Measurements from ENCODE around the gene KANTR.

The KANTR gene

DNA sequence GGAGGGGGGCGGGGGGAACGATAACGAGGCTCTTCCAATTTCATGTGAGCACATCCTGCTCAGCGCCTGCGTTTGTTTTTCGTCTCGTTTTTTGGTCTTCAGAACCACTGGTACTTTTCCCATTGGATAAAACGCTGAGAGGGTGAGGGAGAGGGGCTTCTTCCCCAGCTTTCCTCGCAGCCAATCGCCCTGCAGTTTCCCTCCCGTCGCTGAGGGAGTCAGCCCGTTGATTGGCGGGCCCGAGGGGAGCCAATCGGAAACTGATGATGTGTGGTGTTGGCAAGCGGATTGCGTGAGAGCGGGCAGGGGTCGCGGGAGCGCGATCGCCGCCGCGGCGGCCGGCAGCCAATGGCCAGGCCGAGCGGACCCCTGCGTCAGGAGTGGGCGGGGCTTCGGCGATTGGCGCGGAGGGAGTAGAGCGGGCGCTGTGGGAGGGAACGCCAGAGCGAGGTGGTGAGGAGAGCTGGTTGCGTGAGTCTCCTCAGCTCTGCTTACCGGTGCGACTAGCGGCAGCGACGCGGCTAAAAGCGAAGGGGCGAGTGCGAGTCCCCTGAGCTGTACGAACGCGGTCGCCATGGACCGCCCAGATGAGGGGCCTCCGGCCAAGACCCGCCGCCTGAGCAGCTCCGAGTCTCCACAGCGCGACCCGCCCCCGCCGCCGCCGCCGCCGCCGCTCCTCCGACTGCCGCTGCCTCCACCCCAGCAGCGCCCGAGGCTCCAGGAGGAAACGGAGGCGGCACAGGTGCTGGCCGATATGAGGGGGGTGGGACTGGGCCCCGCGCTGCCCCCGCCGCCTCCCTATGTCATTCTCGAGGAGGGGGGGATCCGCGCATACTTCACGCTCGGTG, 11.8 kb upstream of the KANTR start, which contains the start of gene TSPYL2:
Gene TSPYL2, plus strand, starts transcription at position 443 of the 848 bp plus-strand sequence. Its CDS starts 132 bp downstream, at position 575.
- peak; percentile 97 for DNase-seq

DNA sequence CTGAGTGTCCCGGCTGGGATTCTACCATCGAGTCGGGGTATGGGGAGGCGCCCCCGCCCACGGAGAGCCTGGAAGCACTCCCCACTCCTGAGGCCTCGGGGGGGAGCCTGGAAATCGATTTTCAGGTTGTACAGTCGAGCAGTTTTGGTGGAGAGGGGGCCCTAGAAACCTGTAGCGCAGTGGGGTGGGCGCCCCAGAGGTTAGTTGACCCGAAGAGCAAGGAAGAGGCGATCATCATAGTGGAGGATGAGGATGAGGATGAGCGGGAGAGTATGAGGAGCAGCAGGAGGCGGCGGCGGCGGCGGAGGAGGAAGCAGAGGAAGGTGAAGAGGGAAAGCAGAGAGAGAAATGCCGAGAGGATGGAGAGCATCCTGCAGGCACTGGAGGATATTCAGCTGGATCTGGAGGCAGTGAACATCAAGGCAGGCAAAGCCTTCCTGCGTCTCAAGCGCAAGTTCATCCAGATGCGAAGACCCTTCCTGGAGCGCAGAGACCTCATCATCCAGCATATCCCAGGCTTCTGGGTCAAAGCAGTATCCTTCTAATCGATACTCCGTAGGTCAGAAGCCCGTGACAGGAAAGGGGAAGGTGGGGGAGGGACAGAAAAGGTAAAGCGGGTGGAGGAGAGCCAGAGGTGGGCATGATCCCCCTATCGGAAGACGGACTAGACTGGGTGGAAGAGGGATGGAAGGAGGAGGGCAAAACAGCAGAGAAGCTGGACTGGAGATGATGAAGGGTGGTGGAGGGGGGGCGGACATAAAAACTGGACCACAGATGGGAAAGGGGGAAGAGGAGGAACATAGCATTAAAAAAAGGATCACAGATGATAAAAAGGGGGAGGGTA, 10.9 kb upstream of the KANTR start:
- no peak for DNase-seq

DNA sequence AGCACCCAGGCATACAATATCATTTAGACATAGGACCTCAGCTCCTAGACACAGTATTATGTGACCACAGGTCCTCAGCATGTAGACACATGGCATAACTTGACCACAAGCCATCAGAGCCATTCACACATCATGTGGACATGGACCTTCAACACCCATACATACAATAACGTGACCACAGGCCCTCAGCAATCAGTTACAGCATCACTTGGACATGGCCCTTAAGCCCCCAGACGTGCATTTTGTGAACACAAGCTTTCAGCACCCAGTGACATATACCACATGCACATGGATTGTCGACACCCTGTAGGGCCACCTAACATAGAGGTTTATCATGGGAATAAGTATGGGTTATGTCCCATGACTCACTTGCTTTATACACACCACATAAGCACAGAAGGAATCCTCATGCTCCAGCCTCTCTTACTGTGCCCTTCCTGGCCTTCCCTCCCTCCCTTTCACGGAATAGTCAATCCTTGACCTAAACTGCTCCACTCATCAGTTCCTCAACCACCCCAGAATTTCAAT, 9.8 kb upstream of the KANTR start:
- DNase-seq, result peak; percentile 31

DNA sequence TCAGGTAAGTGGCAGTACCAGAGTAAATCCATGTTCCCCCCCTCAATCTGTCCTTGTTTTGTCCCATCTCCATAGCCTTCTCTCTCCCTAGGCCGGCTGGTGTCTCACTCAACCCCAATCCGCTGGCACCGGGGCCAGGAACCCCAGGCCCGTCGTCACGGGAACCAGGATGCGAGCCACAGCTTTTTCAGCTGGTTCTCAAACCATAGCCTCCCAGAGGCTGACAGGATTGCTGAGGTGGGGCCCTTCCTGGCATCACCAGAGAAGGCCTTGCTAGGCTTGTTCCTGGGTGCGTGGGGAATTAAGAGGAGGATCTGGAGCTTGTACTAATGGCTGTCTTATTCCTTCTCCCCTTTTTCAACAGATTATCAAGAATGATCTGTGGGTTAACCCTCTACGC, 9.1 kb upstream of the KANTR start:
- peak; percentile 9 for DNase-seq

DNA sequence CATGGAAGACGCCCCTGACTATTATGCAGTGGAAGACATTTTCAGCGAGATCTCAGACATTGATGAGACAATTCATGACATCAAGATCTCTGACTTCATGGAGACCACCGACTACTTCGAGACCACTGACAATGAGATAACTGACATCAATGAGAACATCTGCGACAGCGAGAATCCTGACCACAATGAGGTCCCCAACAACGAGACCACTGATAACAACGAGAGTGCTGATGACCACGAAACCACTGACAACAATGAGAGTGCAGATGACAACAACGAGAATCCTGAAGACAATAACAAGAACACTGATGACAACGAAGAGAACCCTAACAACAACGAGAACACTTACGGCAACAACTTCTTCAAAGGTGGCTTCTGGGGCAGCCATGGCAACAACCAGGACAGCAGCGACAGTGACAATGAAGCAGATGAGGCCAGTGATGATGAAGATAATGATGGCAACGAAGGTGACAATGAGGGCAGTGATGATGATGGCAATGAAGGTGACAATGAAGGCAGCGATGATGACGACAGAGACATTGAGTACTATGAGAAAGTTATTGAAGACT, 8.2 kb upstream of the KANTR start:
- DNase-seq, result peak; percentile 53

DNA sequence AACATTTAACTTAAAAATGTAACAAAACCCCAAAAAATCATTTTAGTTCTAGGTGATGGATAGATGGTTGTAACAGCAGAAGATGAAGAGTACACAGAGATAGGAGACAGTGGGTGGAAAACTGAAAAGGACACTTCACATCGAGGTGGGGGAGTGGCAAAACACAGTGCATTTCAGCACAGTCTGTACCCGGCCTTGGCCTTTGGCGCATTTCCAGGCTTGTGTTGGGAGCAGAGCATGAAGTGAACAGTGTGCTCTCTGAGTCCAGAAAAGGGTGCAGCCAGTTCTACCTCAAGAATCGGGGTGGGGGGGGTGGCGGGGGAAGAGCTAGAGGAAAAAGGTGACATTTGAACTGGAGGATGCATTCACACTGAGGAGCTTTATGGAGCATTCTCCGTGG, 7.5 kb upstream of the KANTR start:
- DNase-seq, result no peak

DNA sequence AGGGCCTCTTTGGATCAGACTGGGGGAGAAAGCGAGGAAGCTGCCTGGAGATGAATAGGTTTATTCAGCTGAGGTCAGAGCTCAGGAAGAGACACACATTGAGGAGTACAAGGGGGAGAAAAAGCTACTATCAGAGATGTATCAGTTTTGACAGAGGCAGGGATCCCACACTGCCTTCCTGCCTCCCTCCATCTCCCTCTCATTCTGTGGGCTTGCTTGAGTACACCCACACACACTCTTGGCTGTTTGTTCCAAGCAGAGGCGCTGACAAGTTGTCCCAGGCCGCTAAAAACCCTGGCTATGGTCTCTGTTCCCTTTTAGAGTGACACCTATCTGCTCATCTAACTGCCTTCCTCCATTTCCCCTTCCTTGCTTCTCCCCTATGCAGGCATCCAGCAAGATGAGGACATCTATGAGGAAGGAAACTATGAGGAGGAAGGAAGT, 6.5 kb upstream of the KANTR start:
- DNase-seq, result peak; percentile 31

DNA sequence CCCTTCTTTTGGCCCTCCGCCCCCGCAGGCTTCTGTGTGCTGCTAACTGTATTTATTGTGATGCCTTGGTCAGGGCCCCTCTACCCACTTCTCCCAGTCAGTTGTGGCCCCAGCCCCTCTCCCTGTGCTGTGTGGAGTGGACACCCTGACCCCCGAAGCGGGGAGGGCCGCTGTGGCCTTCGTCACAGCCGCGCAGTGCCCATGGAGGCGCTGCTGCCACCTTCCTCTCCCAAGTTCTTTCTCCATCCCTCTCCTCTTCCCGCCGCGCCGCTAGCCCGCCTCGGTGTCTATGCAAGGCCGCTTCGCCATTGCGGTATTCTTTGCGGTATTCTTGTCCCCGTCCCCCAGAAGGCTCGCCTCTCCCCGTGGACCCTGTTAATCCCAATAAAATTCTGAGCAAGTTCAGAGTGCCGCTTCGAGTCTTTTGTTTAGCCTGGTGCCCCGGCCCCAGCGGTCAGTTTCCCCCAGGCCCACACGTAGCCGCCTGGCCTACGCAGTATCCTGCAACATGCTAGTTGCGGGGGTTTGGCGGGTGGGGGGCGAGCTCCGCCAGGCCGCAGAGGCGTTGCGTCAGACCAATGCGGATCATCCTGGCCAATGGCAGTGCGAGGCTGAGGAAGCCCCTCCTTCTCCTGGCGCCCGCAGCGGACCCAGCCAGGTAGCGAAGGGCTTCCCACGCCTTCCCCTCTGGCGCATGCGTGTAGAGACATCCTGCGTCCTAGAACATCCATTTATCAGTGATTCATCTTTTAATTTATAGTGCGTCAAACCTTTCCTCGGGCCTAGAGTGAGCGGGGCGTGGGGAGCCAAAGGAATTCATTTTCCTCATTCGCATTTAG, 5.6 kb upstream of the KANTR start:
- peak; percentile 92 for DNase-seq

DNA sequence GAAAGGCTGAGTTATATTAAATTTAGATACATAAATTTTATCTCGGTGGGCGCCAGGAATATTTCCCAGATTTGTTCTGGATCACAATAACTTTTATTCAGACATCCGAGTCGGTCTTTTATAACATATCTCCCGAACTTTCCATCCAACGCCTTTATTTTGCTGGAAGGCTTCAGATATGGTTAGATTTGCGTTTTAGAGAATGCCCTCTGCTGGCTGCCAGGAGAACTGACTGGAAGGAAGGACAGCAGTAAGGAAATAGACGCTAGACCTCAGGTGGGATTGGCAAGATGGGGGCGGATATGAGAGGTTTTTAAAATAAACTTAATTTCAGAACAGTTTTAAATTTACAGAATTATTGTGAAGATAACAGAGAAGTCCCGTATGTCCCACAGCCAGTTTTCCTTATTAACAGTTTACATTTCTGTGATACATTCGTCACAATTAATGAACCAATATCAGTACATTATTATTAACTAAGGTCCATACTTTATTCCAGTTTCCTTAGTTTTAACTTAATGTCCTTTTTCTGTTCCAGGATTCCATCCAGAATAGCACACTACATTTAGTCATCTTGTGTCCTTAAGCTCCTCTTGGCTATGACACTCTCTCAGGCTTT, 4.6 kb upstream of the KANTR start:
- peak; percentile 72 for DNase-seq

DNA sequence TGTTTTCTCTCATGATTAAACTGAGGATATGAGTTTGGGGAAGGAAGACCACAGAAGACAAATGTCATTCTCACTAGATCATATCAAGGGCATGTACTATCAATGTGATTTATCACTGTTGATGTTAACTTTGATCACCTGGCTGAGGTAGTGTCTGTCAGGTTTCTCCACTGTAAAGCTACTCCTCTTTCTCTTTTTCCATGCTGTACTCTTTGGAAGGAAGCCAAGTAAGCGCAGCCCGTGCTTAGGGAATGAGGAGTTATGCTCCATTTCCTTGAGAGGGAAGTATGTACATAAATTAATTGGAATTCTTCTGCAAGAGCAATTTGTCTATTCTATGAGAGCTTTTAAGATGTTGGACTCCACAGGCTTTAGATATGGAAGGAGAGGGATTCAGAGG, 4.0 kb upstream of the KANTR start:
- DNase-seq, result peak; percentile 8

DNA sequence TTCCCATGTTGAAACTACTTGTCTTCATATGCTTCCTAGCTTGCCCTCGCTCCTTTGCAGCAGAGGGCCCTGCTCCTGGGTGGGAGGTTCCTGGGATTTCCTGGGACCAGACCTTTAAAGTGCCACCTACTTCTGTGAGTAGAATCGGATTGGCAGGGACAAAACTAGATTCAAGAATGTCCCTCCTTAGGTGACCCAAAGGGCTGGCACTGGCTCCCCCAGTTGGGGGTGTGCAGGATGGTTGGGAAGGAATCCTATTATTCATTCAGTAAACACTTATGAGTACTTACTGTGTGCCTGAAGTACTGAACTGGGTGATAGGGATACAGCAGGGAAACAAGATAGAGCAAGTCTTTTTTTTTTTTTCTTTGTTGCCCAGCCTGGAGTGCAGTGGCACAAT, 2.6 kb upstream of the KANTR start:
- DNase-seq, result no peak

DNA sequence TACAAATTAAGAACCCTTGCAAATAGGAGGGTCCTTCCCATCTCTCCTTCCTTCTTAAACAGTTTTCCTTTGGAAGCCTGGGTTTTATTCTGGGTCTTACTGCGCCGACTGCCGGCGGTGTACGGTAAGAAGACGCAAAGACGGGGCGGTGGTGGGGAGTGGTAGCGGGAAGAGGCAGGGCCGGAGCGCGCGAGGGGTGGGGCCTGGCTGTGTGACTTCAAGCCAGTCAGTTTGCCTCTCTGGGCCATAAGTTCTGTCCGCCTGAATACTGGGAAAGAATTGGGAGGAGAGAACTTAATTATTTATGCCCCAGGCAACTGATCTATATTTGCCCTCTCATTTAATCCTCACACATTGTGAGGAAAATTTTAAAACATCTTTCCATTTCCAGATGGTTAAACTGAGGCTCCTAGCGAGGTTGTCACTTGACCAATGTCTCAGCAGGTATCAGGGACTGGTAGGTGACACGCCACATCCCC, 726 bp upstream of the KANTR start:
- DNase-seq, result peak; percentile 78

DNA sequence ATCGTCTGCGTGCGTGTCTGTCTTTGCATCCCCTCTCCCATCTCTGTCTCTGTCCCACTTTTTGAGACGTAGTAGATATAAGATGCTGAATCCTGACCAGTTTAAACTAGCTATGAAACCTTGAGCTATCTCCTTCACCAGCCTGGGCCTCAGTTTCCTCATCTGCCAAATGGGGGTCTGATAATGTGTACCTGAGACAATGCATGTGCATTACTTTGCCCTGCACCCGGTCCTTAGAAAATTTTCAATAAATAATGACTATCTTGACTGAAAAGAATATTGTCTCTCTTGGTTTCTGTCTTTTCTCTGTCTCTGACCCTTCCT, 602 bp downstream of the KANTR start:
- DNase-seq, result no peak

DNA sequence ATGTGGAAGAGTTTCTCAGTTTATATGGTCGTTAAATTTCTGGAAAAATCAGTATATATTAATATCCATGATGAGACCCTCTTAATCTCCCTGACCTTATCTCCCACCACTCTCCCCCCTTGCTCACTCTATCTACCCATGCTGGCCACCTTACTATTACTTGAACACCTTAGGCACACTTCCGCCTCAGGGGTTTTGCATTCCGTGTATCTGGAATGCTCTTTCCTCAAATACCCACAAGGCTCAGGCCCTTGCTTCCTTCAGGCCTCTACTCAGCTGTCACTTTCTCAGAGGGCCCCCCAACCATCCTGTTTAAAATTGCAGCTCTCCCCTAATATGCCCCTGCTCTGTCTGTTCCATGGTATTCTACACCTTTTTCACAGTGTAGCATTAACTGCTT, 1.9 kb downstream of the KANTR start:
- no peak for DNase-seq

DNA sequence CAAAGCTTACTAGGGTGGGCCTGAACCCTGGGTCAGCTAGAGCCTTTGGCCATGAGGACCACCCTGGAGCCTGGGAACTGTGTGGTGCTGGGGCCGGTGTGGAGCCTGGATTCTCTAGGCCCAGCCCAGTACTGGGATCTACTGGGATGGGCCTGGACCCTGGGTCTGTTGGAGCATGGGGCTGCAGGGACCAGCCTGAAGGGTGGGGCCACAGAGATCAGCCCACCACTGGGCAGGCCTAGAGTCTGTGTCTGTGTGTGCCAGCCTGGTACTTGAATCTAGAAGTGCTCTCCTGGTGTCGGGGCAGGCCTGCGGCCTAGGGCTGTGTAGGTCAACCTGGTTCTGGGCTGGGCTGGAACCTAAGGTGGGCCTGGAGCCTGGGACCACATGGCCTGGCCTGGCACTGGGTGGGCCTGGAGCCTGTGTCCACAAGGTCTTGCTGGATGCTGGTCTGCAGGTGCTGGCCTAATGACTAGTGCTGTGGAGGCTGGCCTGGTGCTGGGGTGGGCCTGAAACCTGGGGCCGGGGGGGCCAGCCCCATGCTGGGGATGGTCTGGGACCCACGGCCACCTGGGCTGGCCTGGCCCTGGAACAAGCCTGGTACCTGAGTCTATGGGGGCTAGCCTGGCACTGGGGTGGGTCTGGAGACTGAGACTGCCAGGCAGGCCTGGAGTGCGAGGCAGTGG, 21.1 kb downstream of the KANTR start:
- no peak for DNase-seq

DNA sequence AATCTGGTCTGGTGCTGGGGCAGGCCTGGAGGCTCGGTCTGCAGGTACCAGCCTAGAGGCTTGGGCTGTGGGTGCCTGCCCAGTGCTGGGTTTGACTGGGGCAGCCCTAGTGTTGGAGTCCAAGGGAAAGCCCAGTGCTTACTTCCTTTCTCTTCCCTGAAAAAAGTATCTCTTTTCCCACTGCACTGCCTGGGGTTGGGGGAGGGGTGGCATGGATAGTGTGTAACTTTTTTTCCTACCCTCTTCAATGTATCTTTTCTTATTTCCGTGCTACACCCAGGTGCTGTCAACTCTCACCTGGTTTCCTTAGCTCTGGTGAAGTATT, 21.6 kb downstream of the KANTR start:
- DNase-seq, result no peak

DNA sequence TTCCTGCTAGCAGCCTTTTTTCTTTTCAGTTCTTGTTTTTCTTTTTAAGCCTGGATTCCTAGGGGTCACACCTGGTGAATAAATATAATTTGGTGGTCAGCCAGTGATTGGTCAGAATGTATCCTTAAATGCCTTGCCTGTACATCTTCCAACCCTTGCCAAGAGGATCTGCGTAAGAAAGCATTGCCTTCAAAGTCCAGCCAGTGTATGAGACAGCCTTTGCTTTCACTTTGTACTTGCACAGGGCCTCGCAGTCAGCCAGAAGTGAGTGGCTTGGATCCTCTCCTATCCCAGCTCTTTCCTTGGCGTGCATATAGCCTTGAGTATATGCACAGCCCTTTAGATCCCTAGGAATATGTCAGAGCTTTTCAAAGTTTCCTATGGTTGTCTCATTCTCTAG, 22.2 kb downstream of the KANTR start:
- DNase-seq, result no peak

DNA sequence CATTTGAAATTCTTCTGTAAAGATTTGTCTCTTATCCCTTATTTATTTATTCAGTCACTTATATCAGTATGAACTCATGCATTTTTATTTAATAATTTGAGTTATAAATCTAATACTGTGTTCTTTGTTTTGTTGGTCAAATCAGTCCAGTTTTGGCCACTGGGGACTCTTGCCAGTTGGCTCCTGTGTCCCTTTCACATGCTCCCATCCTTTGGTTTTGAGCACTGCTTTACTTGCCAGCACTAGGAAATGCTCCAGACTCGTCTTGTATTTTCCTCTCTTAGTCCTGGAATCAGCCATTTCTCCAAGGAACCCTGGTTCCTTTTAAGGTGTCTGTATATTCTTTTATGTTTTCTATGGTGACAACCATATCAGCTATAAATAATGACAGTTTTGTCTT, 28.1 kb downstream of the KANTR start:
- DNase-seq, result no peak

DNA sequence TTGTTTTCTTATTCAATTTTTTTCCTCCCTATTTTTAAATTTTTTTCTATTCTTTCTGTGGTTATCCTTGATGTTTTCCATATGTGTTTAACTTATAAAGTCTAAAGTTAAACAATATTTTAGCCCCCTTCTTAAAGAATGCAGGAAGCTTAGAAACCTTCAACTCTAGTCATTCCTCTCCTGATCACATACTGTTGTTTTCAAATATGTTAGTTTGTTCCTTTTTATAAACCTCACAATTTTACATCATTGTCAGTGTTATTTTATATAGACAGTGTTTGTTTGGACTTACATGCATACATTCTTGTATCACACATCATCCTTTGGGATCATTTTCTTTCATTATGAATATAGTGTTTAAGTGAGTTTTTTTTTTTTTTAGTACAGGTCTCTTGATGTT, 31.6 kb downstream of the KANTR start:
- no peak for DNase-seq

DNA sequence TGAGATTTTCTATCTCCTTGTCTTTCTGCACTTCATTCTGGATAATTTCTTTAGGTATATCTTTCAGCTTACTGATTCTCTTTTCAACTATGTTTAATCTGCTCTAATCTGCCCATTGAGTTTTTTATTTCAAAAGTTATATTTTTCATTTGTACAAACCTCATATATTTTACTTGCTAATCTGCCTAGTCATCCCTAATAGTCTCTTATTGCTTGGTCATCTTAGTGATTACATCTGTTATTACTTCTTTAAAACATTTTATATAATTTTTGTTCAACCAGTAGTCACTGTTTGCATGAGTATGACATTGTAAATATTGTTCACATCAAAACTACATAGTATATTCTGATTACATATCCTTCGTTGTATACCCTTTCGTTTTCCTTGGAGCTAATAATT, 32.4 kb downstream of the KANTR start:
- DNase-seq, result no peak

DNA sequence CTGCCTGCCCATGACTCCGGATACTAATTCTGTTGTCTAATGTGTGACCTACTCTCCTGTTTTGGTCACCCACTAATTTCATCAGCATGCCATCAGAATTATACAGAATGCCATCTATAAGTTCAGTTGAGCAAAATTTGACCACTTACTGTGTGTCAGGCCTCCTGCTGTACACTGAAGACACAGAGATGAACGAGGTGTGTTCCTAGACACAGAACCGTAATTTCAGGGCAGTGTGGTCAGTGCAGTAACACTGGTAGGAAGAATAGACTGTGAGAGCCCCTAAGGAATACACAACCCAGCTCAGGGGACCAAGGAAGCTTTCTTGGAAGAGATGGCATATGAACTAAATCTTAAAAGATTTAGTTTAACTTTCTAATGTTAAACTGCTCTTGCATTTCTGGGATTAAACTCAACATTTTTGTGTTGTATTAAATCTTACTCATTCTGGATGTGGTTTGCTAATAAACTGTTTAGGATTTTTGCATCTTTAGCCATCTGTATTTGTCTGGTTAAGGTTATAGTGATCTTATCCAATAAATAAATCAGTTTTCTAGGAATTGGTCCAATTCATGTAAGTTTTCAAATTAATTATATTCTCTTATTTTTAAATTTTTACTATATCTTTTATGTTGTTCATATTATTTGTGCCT, 34.3 kb downstream of the KANTR start:
- no peak for DNase-seq

Data from CD4-positive, alpha-beta T cell treated with Interleukin-17A for 1 hour (primary cell).